Measurements from ENCODE around the gene SH3BP2. TPM values are rescaled to one million over a fixed set of nuclear protein-coding genes. Genes with fewer than 3 reads are reported as not detected.

SH3BP2 gene
- total RNA-seq (2021; fragmentation: NEBNext Ultra II Directional; extraction: Animal tissue kit (Norgen Biotek cat#: 25700)), result 10 to 100 TPM; 17.6 to 25.4 (median 20.5) TPM
- long read RNA-seq, partial matches to known transcripts, result 0 of 8 reads
- long read RNA-seq, other reads (novel, unspliced or antisense), result 8 of 8 reads

DNA sequence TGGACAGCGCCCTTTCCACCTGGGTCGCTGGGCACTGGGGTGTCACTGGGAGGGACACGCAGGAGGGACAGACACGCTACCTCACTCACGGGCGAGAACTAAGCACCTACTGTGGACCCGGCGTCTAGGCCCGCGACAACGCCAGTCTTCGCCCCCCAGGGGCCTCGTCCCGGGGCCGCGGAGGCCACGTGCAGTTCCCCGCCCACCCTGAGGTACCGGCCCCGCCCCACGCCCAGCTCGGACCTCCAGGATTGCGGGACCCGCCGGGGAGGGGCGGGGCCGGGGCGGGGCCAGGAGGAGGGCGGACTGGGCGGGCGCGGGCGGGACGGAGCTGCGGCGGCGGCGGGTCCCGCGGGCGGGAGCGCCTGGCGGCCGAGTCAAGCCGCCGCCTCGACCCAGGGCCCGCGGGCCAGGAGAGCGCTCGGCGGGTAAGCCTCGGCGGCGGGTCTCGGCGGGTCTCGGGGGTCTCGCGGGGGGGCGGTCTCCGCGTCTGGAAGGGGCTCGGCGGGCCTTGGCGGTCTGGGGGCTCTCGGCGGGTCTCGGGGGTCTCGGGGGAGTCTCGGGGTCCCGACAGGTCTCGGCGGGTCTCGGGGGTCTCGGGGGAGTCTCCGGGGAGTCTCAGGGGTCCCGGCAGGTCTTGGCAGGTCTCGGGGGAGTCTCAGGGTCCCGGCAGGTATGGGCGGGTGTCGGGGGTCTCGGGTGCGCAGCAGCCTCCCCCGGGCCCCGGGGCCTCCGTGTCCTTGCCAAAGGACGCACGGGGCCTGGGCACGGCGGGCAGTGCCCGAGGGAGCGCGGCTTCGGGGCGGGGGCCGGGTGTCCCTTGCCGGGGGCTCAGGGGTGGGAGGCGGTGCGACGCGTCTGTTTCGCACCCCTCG, at the start of gene SH3BP2:
TSS of gene SH3BP2 (plus strand) at position 375 of the 875 bp plus-strand sequence. CDS start 27,533 bp downstream, outside the sequence.
- Mint-ChIP-seq H3K27ac (peak within 1 kb of the TSS; percentile 93), H3K4me1 (ENCODE audit: low read depth) (peaks cover 42% of the 10 kb centered on the region), H3K9me3 (no peaks in the 10 kb centered on the region), H3K36me3 (ENCODE audit: low read depth) (no peaks in the 10 kb centered on the region), H3K4me3 (peak within 1 kb of the TSS; percentile 88), H3K27me3 (ENCODE audit: insufficient read depth) (no peaks in the 10 kb centered on the region; the same call in 1 of the 2 replicates)
- DNase-seq, result peak; percentile 17
- TF ChIP-seq, protein P1, sequence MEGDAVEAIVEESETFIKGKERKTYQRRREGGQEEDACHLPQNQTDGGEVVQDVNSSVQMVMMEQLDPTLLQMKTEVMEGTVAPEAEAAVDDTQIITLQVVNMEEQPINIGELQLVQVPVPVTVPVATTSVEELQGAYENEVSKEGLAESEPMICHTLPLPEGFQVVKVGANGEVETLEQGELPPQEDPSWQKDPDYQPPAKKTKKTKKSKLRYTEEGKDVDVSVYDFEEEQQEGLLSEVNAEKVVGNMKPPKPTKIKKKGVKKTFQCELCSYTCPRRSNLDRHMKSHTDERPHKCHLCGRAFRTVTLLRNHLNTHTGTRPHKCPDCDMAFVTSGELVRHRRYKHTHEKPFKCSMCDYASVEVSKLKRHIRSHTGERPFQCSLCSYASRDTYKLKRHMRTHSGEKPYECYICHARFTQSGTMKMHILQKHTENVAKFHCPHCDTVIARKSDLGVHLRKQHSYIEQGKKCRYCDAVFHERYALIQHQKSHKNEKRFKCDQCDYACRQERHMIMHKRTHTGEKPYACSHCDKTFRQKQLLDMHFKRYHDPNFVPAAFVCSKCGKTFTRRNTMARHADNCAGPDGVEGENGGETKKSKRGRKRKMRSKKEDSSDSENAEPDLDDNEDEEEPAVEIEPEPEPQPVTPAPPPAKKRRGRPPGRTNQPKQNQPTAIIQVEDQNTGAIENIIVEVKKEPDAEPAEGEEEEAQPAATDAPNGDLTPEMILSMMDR (IDR thresholded peaks at IDR 0.05), result no peak

GRCh38 chr4:2743518-2744445, 49.1 kb upstream of the SH3BP2 start:
- peaks cover 3% of the 10 kb centered on the region for H3K27me3 Mint-ChIP-seq (ENCODE audit: insufficient read depth)
- H3K4me1 Mint-ChIP-seq (ENCODE audit: low read depth), result peaks cover 44% of the 10 kb centered on the region
- TF ChIP-seq, protein P1 (IDR thresholded peaks at IDR 0.05), result no peak
- no peaks in the 10 kb centered on the region for H3K9me3 Mint-ChIP-seq
- no peak for DNase-seq
- H3K4me3 Mint-ChIP-seq, result no peak overlapping the region
- no peak overlapping the region for H3K27ac Mint-ChIP-seq
- peaks cover 35% of the 10 kb centered on the region for H3K36me3 Mint-ChIP-seq (ENCODE audit: low read depth)

DNA sequence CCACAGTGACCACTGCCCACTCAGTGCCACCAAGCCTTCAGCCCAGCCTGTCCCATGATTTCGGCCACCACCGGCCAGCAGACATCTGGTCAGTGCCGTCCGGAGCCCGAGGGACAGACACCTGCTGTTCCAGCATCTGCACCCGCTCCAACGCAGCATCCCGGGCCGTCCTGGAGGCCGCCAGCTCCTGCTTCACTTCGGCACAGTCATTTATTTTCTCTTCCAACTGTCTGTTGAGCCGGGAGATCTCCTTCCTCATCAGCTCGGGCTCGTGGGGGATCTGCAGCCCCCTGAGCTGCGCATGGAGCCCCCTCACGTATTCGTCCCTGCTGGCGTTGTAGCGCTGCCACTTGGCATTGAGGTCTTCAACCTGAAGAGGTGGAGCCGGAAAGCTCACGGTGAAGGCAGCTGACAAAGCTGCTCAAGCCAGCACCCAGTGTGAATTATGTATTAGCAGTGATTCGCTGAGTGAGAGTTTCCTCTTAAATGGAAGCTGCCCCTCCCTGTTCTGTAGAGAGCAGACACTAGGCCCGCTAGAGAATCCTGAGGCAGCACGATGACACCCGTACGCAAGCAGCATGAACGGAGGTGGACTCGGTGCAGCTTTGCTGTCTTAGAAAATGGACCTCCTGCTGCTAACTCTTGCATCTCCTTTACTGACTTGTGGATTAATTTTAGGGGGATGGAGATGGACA, 48.2 kb upstream of the SH3BP2 start:
- Mint-ChIP-seq H3K27me3 (ENCODE audit: insufficient read depth) (peaks cover 3% of the 10 kb centered on the region), H3K4me1 (ENCODE audit: low read depth) (peaks cover 44% of the 10 kb centered on the region), H3K36me3 (ENCODE audit: low read depth) (peaks cover 34% of the 10 kb centered on the region), H3K9me3 (no peaks in the 10 kb centered on the region), H3K27ac (no peak overlapping the region; the same call in 1 of the 2 replicates), H3K4me3 (no peak overlapping the region)
- TF ChIP-seq, protein P1 (IDR thresholded peaks at IDR 0.05), result no peak
- no peak for DNase-seq

DNA sequence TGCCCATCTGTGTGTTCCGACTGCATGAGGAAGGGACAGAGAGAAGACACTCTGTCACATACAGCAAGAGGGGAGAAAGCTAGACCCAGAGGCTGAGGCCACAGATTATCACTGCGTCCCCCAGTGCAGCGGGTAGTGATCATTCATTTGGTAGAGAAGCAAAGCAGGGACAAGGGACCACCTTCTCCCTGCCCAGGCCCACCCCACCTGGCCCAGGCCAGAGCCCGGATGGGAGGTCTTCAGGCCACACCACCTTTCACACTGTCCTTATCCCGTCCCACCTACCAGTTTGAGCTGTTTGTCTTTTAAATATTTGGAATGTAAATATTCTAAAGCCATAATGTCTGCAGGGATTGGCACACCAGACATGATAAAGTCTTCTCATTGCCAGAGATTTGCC, 47.4 kb upstream of the SH3BP2 start:
- H3K4me1 Mint-ChIP-seq (ENCODE audit: low read depth), result peaks cover 44% of the 10 kb centered on the region
- no peak overlapping the region for H3K4me3 Mint-ChIP-seq
- H3K36me3 Mint-ChIP-seq (ENCODE audit: low read depth), result peaks cover 29% of the 10 kb centered on the region
- no peaks in the 10 kb centered on the region for H3K9me3 Mint-ChIP-seq
- TF ChIP-seq, protein P1 (IDR thresholded peaks at IDR 0.05), result no peak
- no peaks in the 10 kb centered on the region; the same call in 1 of the 2 replicates for H3K27me3 Mint-ChIP-seq (ENCODE audit: insufficient read depth)
- no peak for DNase-seq
- H3K27ac Mint-ChIP-seq, result peak overlapping the region; percentile 86

Data from HFFc6 (cell line).